ENCODE results near the gene NOX1. TPM values are rescaled to one million over a fixed set of nuclear protein-coding genes. Genes with fewer than 3 reads are reported as not detected.

Gene NOX1
- not detected for total RNA-seq (ENCODE audit: unreplicated experiment)
- long read RNA-seq: 0 reads

DNA sequence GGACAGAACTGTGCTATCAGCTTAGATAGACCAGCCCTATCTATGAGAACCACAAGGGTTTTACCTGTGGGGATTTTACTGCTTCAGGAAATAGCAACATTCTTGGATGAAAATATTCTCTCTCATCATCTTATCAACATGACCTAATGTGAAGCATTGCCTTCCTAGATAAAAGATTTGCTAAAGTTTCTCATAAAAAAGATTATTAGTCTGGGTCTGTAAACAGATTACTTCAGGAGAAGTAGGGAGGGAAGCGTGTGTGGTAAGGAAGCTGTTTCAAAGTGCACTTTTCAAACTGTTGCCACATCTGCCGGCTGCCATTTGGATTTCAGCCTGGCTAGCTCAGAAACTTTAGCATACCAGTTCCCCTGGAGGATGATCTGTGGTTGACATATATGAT is at the start of gene NOX1:
Gene NOX1, minus strand, starts transcription at position 35 of the 400 bp plus-strand sequence. CDS start 220 bp downstream, outside the sequence.
- no peaks in the 10 kb centered on the region for H3K36me3 Mint-ChIP-seq (ENCODE audit: unreplicated experiment)
- TF ChIP-seq, protein P1, sequence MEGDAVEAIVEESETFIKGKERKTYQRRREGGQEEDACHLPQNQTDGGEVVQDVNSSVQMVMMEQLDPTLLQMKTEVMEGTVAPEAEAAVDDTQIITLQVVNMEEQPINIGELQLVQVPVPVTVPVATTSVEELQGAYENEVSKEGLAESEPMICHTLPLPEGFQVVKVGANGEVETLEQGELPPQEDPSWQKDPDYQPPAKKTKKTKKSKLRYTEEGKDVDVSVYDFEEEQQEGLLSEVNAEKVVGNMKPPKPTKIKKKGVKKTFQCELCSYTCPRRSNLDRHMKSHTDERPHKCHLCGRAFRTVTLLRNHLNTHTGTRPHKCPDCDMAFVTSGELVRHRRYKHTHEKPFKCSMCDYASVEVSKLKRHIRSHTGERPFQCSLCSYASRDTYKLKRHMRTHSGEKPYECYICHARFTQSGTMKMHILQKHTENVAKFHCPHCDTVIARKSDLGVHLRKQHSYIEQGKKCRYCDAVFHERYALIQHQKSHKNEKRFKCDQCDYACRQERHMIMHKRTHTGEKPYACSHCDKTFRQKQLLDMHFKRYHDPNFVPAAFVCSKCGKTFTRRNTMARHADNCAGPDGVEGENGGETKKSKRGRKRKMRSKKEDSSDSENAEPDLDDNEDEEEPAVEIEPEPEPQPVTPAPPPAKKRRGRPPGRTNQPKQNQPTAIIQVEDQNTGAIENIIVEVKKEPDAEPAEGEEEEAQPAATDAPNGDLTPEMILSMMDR (IDR thresholded peaks at IDR 0.05; ENCODE audit: partially characterized antibody, unreplicated experiment): no peak
- no peaks in the 10 kb centered on the region for H3K27me3 Mint-ChIP-seq (ENCODE audit: unreplicated experiment)
- no peaks in the 10 kb centered on the region for H3K4me1 Mint-ChIP-seq (ENCODE audit: low read depth, unreplicated experiment)
- no peaks in the 10 kb centered on the region for H3K9me3 Mint-ChIP-seq (ENCODE audit: unreplicated experiment)
- no peak within 1 kb of the TSS for H3K4me3 Mint-ChIP-seq (ENCODE audit: unreplicated experiment)
- DNase-seq: no peak
- H3K27ac Mint-ChIP-seq (ENCODE audit: unreplicated experiment): no peak within 1 kb of the TSS

DNA sequence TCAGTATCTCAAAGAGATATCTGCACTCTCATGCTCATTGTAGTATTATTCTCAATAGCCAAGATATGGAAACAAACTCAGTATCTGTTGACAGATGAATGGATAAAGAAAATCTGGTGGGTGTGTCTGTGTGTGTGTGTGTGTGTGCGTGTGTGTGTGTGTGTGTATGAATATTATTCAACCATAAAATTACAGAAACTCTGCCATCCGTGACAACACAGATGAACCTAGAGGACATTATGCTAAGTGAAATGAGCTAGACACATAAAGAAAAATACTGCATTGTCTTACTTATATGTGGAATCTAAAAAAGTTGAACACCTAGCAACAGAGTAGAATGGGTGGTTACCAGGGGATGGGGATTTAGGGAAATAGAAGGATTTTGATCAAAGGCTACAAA is 41.4 kb upstream of the NOX1 start:
- peaks cover 1% of the 10 kb centered on the region for H3K9me3 Mint-ChIP-seq (ENCODE audit: unreplicated experiment)
- no peak overlapping the region for H3K27ac Mint-ChIP-seq (ENCODE audit: unreplicated experiment)
- H3K4me1 Mint-ChIP-seq (ENCODE audit: low read depth, unreplicated experiment): no peaks in the 10 kb centered on the region
- no peak for DNase-seq
- TF ChIP-seq, protein P1 (IDR thresholded peaks at IDR 0.05; ENCODE audit: partially characterized antibody, unreplicated experiment): no peak
- H3K27me3 Mint-ChIP-seq (ENCODE audit: unreplicated experiment): no peaks in the 10 kb centered on the region
- no peak overlapping the region for H3K4me3 Mint-ChIP-seq (ENCODE audit: unreplicated experiment)
- H3K36me3 Mint-ChIP-seq (ENCODE audit: unreplicated experiment): no peaks in the 10 kb centered on the region

- Mint-ChIP-seq H3K9me3 (ENCODE audit: unreplicated experiment) (peaks cover 1% of the 10 kb centered on the region), H3K4me3 (ENCODE audit: unreplicated experiment) (no peak overlapping the region), H3K36me3 (ENCODE audit: unreplicated experiment) (no peaks in the 10 kb centered on the region), H3K4me1 (ENCODE audit: low read depth, unreplicated experiment) (no peaks in the 10 kb centered on the region), H3K27ac (ENCODE audit: unreplicated experiment) (no peak overlapping the region), H3K27me3 (ENCODE audit: unreplicated experiment) (no peaks in the 10 kb centered on the region)
- DNase-seq: no peak
- TF ChIP-seq, protein P1 (IDR thresholded peaks at IDR 0.05; ENCODE audit: partially characterized antibody, unreplicated experiment): no peak
Observed at GRCh38 chrX:100913111-100913510, 39.0 kb upstream of the NOX1 start.

- no peaks in the 10 kb centered on the region for H3K36me3 Mint-ChIP-seq (ENCODE audit: unreplicated experiment)
- no peak overlapping the region for H3K4me3 Mint-ChIP-seq (ENCODE audit: unreplicated experiment)
- no peak overlapping the region for H3K27ac Mint-ChIP-seq (ENCODE audit: unreplicated experiment)
- no peaks in the 10 kb centered on the region for H3K4me1 Mint-ChIP-seq (ENCODE audit: low read depth, unreplicated experiment)
- no peak for DNase-seq
- H3K9me3 Mint-ChIP-seq (ENCODE audit: unreplicated experiment): peaks cover 1% of the 10 kb centered on the region
- H3K27me3 Mint-ChIP-seq (ENCODE audit: unreplicated experiment): no peaks in the 10 kb centered on the region
- TF ChIP-seq, protein P1 (IDR thresholded peaks at IDR 0.05; ENCODE audit: partially characterized antibody, unreplicated experiment): no peak
Observed at GRCh38 chrX:100911731-100912130, 37.6 kb upstream of the NOX1 start.

DNA sequence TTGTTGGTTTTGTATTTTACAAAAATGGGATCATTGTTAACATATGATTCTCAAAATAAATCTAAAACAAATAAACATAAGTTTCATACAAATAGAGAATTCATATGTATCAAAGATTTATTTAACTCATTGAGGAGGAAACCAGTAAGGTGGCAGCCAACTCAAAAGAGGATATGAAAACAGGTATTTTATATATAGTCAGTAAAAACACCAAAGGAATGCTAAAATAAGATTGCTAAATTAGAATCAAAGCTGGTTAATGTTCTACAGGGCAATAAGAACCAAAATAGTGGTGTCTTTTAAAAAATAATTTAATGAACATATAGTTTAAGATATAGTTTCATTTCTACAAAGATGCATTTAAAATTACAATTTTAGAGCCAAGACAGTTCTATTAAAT is 31.5 kb upstream of the NOX1 start:
- TF ChIP-seq, protein P1 (IDR thresholded peaks at IDR 0.05; ENCODE audit: partially characterized antibody, unreplicated experiment): no peak
- H3K27ac Mint-ChIP-seq (ENCODE audit: unreplicated experiment): no peak overlapping the region
- no peaks in the 10 kb centered on the region for H3K4me1 Mint-ChIP-seq (ENCODE audit: low read depth, unreplicated experiment)
- no peak for DNase-seq
- peaks cover 3% of the 10 kb centered on the region for H3K27me3 Mint-ChIP-seq (ENCODE audit: unreplicated experiment)
- no peak overlapping the region for H3K4me3 Mint-ChIP-seq (ENCODE audit: unreplicated experiment)
- no peaks in the 10 kb centered on the region for H3K9me3 Mint-ChIP-seq (ENCODE audit: unreplicated experiment)
- H3K36me3 Mint-ChIP-seq (ENCODE audit: unreplicated experiment): no peaks in the 10 kb centered on the region

Data from glutamatergic neuron (in vitro differentiated cells).